CD14-positive monocyte (primary cell): ENCODE measurements around the gene TERT. TPM values are rescaled to one million over a fixed set of nuclear protein-coding genes. Genes with fewer than 3 reads are reported as not detected.

ENCODE experiments used
- DNase-seq, 3 donors: peaks; one replicate each; pipeline ENCODE4 v3.0.0-alpha.2; 2011 to 2022
- H2AFZ ChIP-seq: 2 replicates; pipeline ENCODE4 v1.6.0; 2012; ENCODE audit warnings: mild to moderate bottlenecking, low read depth, low read length, inconsistent platforms; ENCODE audit not compliant: insufficient read depth, poor library complexity, severe bottlenecking
- H3K27ac ChIP-seq, 2 donors: 1 replicate in 1 of 2; 2 replicates in 1 of 2; pipeline ENCODE4 v1.5.1; 2012 to 2013; ENCODE audit warnings: low read length in 2 of 2, control low read depth in 1 of 2, inconsistent platforms in 1 of 2, low read depth in 1 of 2, mild to moderate bottlenecking in 1 of 2
- H3K27me3 ChIP-seq, 2 donors: one replicate each; pipeline versions ENCODE4 v1.6.0 to v1.6.1; 2011 to 2013; ENCODE audit warnings: low read length in 2 of 2; ENCODE audit not compliant: control insufficient read depth in 2 of 2, insufficient read depth in 2 of 2
- H3K36me3 ChIP-seq, 2 donors: replicated peaks in 1 of 2; 1 replicate in 1 of 2; 2 replicates in 1 of 2; pipeline versions ENCODE4 v1.5.1 to v1.6.1; 2012 to 2013; ENCODE audit warnings: low read length in 2 of 2, control low read depth in 1 of 2, inconsistent platforms in 1 of 2, mild to moderate bottlenecking in 1 of 2; ENCODE audit not compliant: insufficient read depth in 2 of 2, control insufficient read depth in 1 of 2
- H3K4me1 ChIP-seq, 2 donors: 1 replicate in 1 of 2; 2 replicates in 1 of 2; pipeline versions ENCODE4 v1.5.1 to v1.6.1; 2012 to 2013; ENCODE audit warnings: low read length in 2 of 2, control low read depth in 1 of 2, inconsistent platforms in 1 of 2, mild to moderate bottlenecking in 1 of 2, moderate library complexity in 1 of 2; ENCODE audit not compliant: insufficient read depth in 2 of 2, control insufficient read depth in 1 of 2
- H3K4me2 ChIP-seq: replicated peaks from 2 replicates; pipeline ENCODE3; 2012; ENCODE audit warnings: low read length, moderate library complexity, mild to moderate bottlenecking; ENCODE audit not compliant: poor library complexity, severe bottlenecking; ENCODE audit errors: extremely low read depth
- H3K4me3 ChIP-seq, 3 experiments: fragments of 200-600 bp in 1 of 3; sonication (generic) in 1 of 3; replicated peaks in 1 of 3; 1 replicate in 2 of 3; 2 replicates in 1 of 3; pipeline ENCODE4 v1.5.1; 2011 to 2013; ENCODE audit warnings: low read length in 3 of 3, mild to moderate bottlenecking in 3 of 3, control low read depth in 2 of 3, low read depth in 2 of 3, inconsistent platforms in 1 of 3, moderate library complexity in 1 of 3
- H3K79me2 ChIP-seq: 2 replicates; pipeline ENCODE4 v1.6.0; 2012; ENCODE audit warnings: mild to moderate bottlenecking, control low read depth, inconsistent platforms, low read length, moderate library complexity; ENCODE audit not compliant: insufficient read depth
- H3K9ac ChIP-seq: 2 replicates; pipeline ENCODE4 v1.6.0; 2017; ENCODE audit warnings: low read length, mild to moderate bottlenecking; ENCODE audit not compliant: insufficient read depth, poor library complexity, severe bottlenecking
- H3K9me3 ChIP-seq, 2 donors: replicated peaks in 1 of 2; 1 replicate in 1 of 2; 2 replicates in 1 of 2; pipeline versions ENCODE4 v1.5.1 to v1.6.1; 2012 to 2013; ENCODE audit warnings: low read length in 2 of 2, control low read depth in 1 of 2; ENCODE audit not compliant: control insufficient read depth in 1 of 2, insufficient read depth in 1 of 2
- H4K20me1 ChIP-seq: 2 replicates; pipeline ENCODE4 v1.6.0; 2012; ENCODE audit warnings: mild to moderate bottlenecking, low read length, control low read depth, moderate library complexity; ENCODE audit not compliant: insufficient read depth
- H3K27ac Mint-ChIP-seq, 7 donors: one replicate each; pipeline ENCODE4 v1.8.0; 2020; ENCODE audit warnings: mild to moderate bottlenecking in 7 of 7, mixed read lengths in 7 of 7, moderate library complexity in 6 of 7, inconsistent platforms in 2 of 7
- H3K27me3 Mint-ChIP-seq, 3 donors: one replicate each; pipeline ENCODE4 v1.8.0; 2021 to 2022; ENCODE audit warnings: low read depth in 3 of 3, mild to moderate bottlenecking in 3 of 3, mixed read lengths in 3 of 3, moderate library complexity in 3 of 3, inconsistent platforms in 1 of 3
- H3K36me3 Mint-ChIP-seq, 2 donors: one replicate each; pipeline ENCODE4 v1.8.0; 2020; ENCODE audit warnings: mixed read lengths in 2 of 2, inconsistent platforms in 1 of 2, mild to moderate bottlenecking in 1 of 2
- H3K4me1 Mint-ChIP-seq: one replicate; pipeline ENCODE4 v1.8.0; 2020; ENCODE audit warnings: mild to moderate bottlenecking, mixed read lengths
- H3K4me3 Mint-ChIP-seq, 2 donors: one replicate each; pipeline ENCODE4 v1.8.0; 2020; ENCODE audit warnings: mild to moderate bottlenecking in 2 of 2, mixed read lengths in 2 of 2, moderate library complexity in 1 of 2
- H3K9me3 Mint-ChIP-seq, 7 donors: one replicate each; pipeline ENCODE4 v1.8.0; 2020 to 2022; ENCODE audit warnings: mixed read lengths in 7 of 7, mild to moderate bottlenecking in 6 of 7, moderate library complexity in 6 of 7, inconsistent platforms in 2 of 7
- CTCF ChIP-seq: fragments of 200-600 bp; IDR thresholded peaks from one replicate; pipeline ENCODE4 v1.8.0; 2022; ENCODE audit warnings: antibody characterized with exemption, mild to moderate bottlenecking
- WGBS: methylation state at CpG from one replicate; pipeline ENCODE4 v1.1.5; 2013; ENCODE audit warnings: missing lambda C conversion rate; ENCODE audit not compliant: insufficient coverage; 5-methylcytosine and 5-hydroxymethylcytosine counted together
- intact Hi-C, 2 donors: fragments of 100-400 bp; cut with micrococcal nuclease; formaldehyde crosslinking; loops; one replicate each; pipeline versions ENCODE4 v1.15.0 to v1.15.1; 2023
- polyA plus RNA-seq, 3 donors: library from polyadenylated mRNA; depleted of rRNA in 1 of 3; unstranded in 2 of 3; stranded (reverse) in 1 of 3; fragments of 300-500 nt in 2 of 3; fragments of >200 nt in 1 of 3; fragmentation: Illumina TruSeq in 2 of 3; gene quantifications; 1 replicate in 2 of 3; 2 replicates in 1 of 3; pipeline ENCODE4 v1.2.3, GENCODE V29; 2012 to 2021

Gene TERT
- polyA plus RNA-seq, 3 donors: not detected

GRCh38 chr5:1212881-1213280, 82.0 kb downstream of the TERT start:
- intact Hi-C loops: no loop called here
- H3K4me1 Mint-ChIP-seq: no peaks in the 10 kb centered on the region

GRCh38 chr5:1212271-1212670, 82.6 kb downstream of the TERT start:
- no peak for TF ChIP-seq CTCF
- intact Hi-C loops: no loop called here

More at GRCh38 chr5:1212881-1213280, 82.0 kb downstream of the TERT start:
- TF ChIP-seq CTCF: no peak
- Histone ChIP-seq H3K9ac (no peak overlapping the region), H3K4me2 (no peak overlapping the region), H3K36me3 (no peaks in the 10 kb centered on the region), H3K27me3 (no peaks in the 10 kb centered on the region), H4K20me1 (no peaks in the 10 kb centered on the region), H3K9me3 (peaks cover 0 to 10% of the 10 kb centered on the region in 2 donors), H3K79me2 (no peaks in the 10 kb centered on the region), H3K4me1 (no peaks in the 10 kb centered on the region), H3K4me3 (no peak overlapping the region), H3K27ac (no peak overlapping the region), H2AFZ (no peak overlapping the region)
- H3K27ac Mint-ChIP-seq: no peak overlapping the region
- 89% methylated on average over 6 of the region's 18 CpGs for WGBS
- H3K36me3 Mint-ChIP-seq: no peaks in the 10 kb centered on the region
- H3K4me3 Mint-ChIP-seq: no peak overlapping the region
- H3K27me3 Mint-ChIP-seq: peaks cover 0 to 10% (median 7%) of the 10 kb centered on the region in 3 donors
- peaks cover 3 to 13% (median 4%) of the 10 kb centered on the region in 7 donors for H3K9me3 Mint-ChIP-seq
- no peak for DNase-seq

More at GRCh38 chr5:1212271-1212670, 82.6 kb downstream of the TERT start:
- peaks cover 0 to 10% (median 7%) of the 10 kb centered on the region in 3 donors for H3K27me3 Mint-ChIP-seq
- H3K9ac ChIP-seq: no peak overlapping the region
- no peaks in the 10 kb centered on the region for H3K4me1 Mint-ChIP-seq
- H3K27me3 ChIP-seq: no peaks in the 10 kb centered on the region
- H4K20me1 ChIP-seq: no peaks in the 10 kb centered on the region
- no peak overlapping the region for H2AFZ ChIP-seq
- H3K79me2 ChIP-seq: no peaks in the 10 kb centered on the region
- H3K36me3 Mint-ChIP-seq: no peaks in the 10 kb centered on the region
- H3K36me3 ChIP-seq: no peaks in the 10 kb centered on the region
- H3K4me3 ChIP-seq: no peak overlapping the region
- peaks cover 3 to 13% (median 4%) of the 10 kb centered on the region in 7 donors for H3K9me3 Mint-ChIP-seq
- no peaks in the 10 kb centered on the region for H3K4me1 ChIP-seq
- H3K27ac ChIP-seq: no peak overlapping the region
- peaks cover 0 to 10% of the 10 kb centered on the region in 2 donors for H3K9me3 ChIP-seq
- no peak overlapping the region for H3K27ac Mint-ChIP-seq
- H3K4me2 ChIP-seq: no peak overlapping the region
- H3K4me3 Mint-ChIP-seq: no peak overlapping the region
- WGBS: 94% methylated on average over 20 of the region's 20 CpGs
- DNase-seq: no peak
